HEK293 (cell line): ENCODE measurements around the gene DCT.

ENCODE experiments used
- ZNF121 ChIP-seq: fragments of 450-650 bp; formaldehyde crosslinking; IDR thresholded peaks from 2 replicates; pipeline ENCODE4 v1.5.1; 2016; ENCODE audit warnings: missing biosample characterization, missing genetic modification characterization
- ZNF138 ChIP-seq: fragments of 450-650 bp; formaldehyde crosslinking; IDR thresholded peaks from 2 replicates; pipeline ENCODE4 v1.5.1; 2016; ENCODE audit warnings: missing biosample characterization, missing genetic modification characterization, borderline replicate concordance
- ZNF366 ChIP-seq: fragments of 450-650 bp; formaldehyde crosslinking; conservative IDR thresholded peaks from 2 replicates; pipeline ENCODE4 v1.5.1; 2016; ENCODE audit warnings: missing biosample characterization, missing genetic modification characterization
- TF ChIP-seq, protein P1 (sequence below): fragments of 450-650 bp; formaldehyde crosslinking; IDR thresholded peaks from 2 replicates; pipeline ENCODE4 v1.5.1; 2016; ENCODE audit warnings: missing biosample characterization, missing genetic modification characterization
- TF ChIP-seq, protein P2 (sequence below): fragments of 450-650 bp; formaldehyde crosslinking; IDR thresholded peaks from 2 replicates; pipeline ENCODE4 v1.5.1; 2016; ENCODE audit warnings: missing biosample characterization, missing genetic modification characterization

DNA sequence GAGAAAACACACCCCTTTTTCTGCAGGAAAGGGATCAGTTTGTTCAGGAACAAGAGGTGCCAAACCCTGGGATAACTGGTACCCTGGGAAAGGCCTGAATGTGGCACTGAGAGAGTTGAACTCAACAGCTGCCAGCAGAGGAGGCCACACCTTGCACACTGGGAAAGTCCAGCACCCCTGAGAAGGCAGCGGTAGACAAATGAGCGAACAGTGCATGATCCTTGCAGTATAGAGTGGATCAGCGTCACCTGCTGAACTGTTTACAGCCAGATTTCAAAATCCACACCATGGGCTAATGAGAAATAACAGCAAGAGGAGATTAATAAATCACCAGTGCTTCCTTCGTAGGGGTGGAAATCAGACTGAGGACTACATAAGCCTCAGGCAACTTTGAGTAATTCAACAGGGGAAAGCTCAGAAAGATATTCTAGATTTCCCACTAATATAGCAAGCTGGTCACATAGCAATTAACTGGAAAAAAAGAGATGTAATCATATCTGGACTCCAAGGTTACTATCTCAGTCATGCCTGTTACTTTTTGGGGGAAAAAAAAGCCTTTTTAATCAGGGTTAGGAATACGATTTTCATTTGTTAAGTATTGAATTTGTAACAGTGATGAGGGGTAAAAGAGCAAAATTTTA is 52.0 kb downstream of the DCT start:
- no peak for TF ChIP-seq ZNF121
- no peak for TF ChIP-seq ZNF366
- TF ChIP-seq ZNF138 (tag by site-specific recombination): no peak
- TF ChIP-seq, protein P1, sequence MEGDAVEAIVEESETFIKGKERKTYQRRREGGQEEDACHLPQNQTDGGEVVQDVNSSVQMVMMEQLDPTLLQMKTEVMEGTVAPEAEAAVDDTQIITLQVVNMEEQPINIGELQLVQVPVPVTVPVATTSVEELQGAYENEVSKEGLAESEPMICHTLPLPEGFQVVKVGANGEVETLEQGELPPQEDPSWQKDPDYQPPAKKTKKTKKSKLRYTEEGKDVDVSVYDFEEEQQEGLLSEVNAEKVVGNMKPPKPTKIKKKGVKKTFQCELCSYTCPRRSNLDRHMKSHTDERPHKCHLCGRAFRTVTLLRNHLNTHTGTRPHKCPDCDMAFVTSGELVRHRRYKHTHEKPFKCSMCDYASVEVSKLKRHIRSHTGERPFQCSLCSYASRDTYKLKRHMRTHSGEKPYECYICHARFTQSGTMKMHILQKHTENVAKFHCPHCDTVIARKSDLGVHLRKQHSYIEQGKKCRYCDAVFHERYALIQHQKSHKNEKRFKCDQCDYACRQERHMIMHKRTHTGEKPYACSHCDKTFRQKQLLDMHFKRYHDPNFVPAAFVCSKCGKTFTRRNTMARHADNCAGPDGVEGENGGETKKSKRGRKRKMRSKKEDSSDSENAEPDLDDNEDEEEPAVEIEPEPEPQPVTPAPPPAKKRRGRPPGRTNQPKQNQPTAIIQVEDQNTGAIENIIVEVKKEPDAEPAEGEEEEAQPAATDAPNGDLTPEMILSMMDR (tag by site-specific recombination): no peak
- TF ChIP-seq, protein P2, sequence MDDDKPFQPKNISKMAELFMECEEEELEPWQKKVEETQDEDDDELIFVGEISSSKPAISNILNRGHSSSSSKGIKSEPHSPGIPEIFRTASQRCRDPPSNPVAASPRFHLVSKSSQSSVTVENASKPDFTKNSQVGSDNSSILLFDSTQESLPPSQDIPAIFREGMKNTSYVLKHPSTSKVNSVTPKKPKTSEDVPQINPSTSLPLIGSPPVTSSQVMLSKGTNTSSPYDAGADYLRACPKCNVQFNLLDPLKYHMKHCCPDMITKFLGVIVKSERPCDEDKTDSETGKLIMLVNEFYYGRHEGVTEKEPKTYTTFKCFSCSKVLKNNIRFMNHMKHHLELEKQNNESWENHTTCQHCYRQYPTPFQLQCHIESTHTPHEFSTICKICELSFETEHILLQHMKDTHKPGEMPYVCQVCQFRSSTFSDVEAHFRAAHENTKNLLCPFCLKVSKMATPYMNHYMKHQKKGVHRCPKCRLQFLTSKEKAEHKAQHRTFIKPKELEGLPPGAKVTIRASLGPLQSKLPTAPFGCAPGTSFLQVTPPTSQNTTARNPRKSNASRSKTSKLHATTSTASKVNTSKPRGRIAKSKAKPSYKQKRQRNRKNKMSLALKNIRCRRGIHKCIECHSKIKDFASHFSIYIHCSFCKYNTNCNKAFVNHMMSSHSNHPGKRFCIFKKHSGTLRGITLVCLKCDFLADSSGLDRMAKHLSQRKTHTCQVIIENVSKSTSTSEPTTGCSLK (tag by site-specific recombination): no peak
